ENCODE results near the gene IL1RN. TPM values are rescaled to one million over a fixed set of nuclear protein-coding genes. Genes with fewer than 3 reads are reported as not detected.

Gene IL1RN
- total and polyA plus RNA-seq, 10 of the 15 experiments (the other 5 are each of a cell fraction or from before 2014, with no cell fraction given), result 0.04 TPM; not detected in 7

- TF ChIP-seq E4F1 (IDR thresholded peaks at IDR 0.05; ENCODE audit: borderline replicate concordance, partially characterized antibody), result no peak
- TF ChIP-seq ATF3 (IDR thresholded peaks at IDR 0.05; ENCODE audit: borderline replicate concordance, extremely low read depth, low read depth, low read length), result no peak
- no peak for TF ChIP-seq NR2F1 (conservative IDR thresholded peaks at IDR 0.05)
- TF ChIP-seq IRF5 (IDR thresholded peaks at IDR 0.05; ENCODE audit: borderline replicate concordance), result no peak
- no peak for TF ChIP-seq MAX (IDR thresholded peaks at IDR 0.05; ENCODE audit: low read depth, low read length)
Observed at GRCh38 chr2:113155331-113155730, 27.9 kb downstream of the IL1RN start (continued).

Measured in GM12878 (cell line).